HEK293T (cell line): ENCODE measurements around the gene OGDH.
"Not testable (repeated sequence)": the region's sequence is repeated elsewhere in the genome, so short reads cannot be mapped to it uniquely, and the experiment has no call there.

Experiments used
- ARNT ChIP-seq: fragments of 450-650 bp; IDR thresholded peaks from 2 replicates; pipeline ENCODE4 v1.6.1; 2017; ENCODE audit warnings: mild to moderate bottlenecking
- BHLHE40 ChIP-seq: fragments of 450-650 bp; IDR thresholded peaks from 2 replicates; pipeline ENCODE4 v1.6.1; 2016; ENCODE audit warnings: mild to moderate bottlenecking, moderate library complexity, borderline replicate concordance
- ELF4 ChIP-seq: fragments of 450-650 bp; IDR thresholded peaks from 2 replicates; pipeline ENCODE4 v1.6.1; 2017; ENCODE audit warnings: antibody characterized with exemption
- FOXA1 ChIP-seq: fragments of 450-650 bp; IDR thresholded peaks from 2 replicates; pipeline ENCODE4 v1.6.1; 2016; ENCODE audit warnings: mild to moderate bottlenecking
- HDGF ChIP-seq: fragments of 450-650 bp; IDR thresholded peaks from 2 replicates; pipeline ENCODE4 v1.6.1; 2017; ENCODE audit warnings: antibody characterized with exemption, borderline replicate concordance
- L3MBTL2 ChIP-seq: fragments of 450-650 bp; conservative IDR thresholded peaks from 2 replicates; pipeline ENCODE4 v1.6.1; 2016; ENCODE audit warnings: mild to moderate bottlenecking
- LEF1 ChIP-seq: fragments of 450-650 bp; IDR thresholded peaks from 2 replicates; pipeline ENCODE4 v1.6.1; 2017; ENCODE audit warnings: mild to moderate bottlenecking, borderline replicate concordance
- PKNOX1 ChIP-seq: fragments of 450-650 bp; IDR thresholded peaks from 2 replicates; pipeline ENCODE4 v1.6.1; 2016
- SP1 ChIP-seq: fragments of 450-650 bp; IDR thresholded peaks from 2 replicates; pipeline ENCODE4 v1.6.1; 2017
- SUZ12 ChIP-seq: fragments of 450-650 bp; IDR thresholded peaks from 2 replicates; pipeline ENCODE4 v1.6.1; 2016; ENCODE audit warnings: mild to moderate bottlenecking
- TARDBP ChIP-seq: fragments of 450-650 bp; IDR thresholded peaks from 2 replicates; pipeline ENCODE4 v1.6.1; 2016

- TF ChIP-seq LEF1, TARDBP, PKNOX1, BHLHE40, FOXA1, SUZ12, HDGF, L3MBTL2, ELF4, SP1, ARNT: not testable (repeated sequence)
These were observed 97.0 kb downstream of the OGDH start for GRCh38 chr7:44703391-44703790.
